Measurements from ENCODE around the gene NEURL4.
A peak's percentile ranks its signal among the peaks of the same experiment; 100 is the strongest.
"Not testable (repeated sequence)": the region's sequence is repeated elsewhere in the genome, so short reads cannot be mapped to it uniquely, and the experiment has no call there.

NEURL4 gene

GRCh38 chr17:7328840-7329373 lies at the start of gene NEURL4:
NEURL4 (minus strand) TSS chr17:7329335; CDS start chr17:7329312, 23 bp downstream.
- no peak for DNase-seq

- DNase-seq = no peak
Measured at GRCh38 chr17:7374353-7374752, 45.2 kb upstream of the NEURL4 start.

- DNase-seq = no peak
Measured at GRCh38 chr17:7370853-7371252, 41.7 kb upstream of the NEURL4 start.

- DNase-seq = no peak
Measured at GRCh38 chr17:7369825-7370224, 40.7 kb upstream of the NEURL4 start.

- DNase-seq = not testable (repeated sequence)
Measured at GRCh38 chr17:7368599-7368994, 39.5 kb upstream of the NEURL4 start.

GRCh38 chr17:7367918-7368598 lies 38.9 kb upstream of the NEURL4 start:
- DNase-seq = no peak

GRCh38 chr17:7367083-7367482 lies 37.9 kb upstream of the NEURL4 start:
- no peak for DNase-seq

- DNase-seq = not testable (repeated sequence)
Measured at GRCh38 chr17:7365963-7366362, 36.8 kb upstream of the NEURL4 start.

- DNase-seq = no peak
Measured at GRCh38 chr17:7363311-7363710, 34.2 kb upstream of the NEURL4 start.

- DNase-seq = no peak
Measured at GRCh38 chr17:7361906-7362305, 32.8 kb upstream of the NEURL4 start.

GRCh38 chr17:7357381-7357780 lies 28.2 kb upstream of the NEURL4 start:
- no peak for DNase-seq

- no peak for DNase-seq
Measured at GRCh38 chr17:7356756-7357155, 27.6 kb upstream of the NEURL4 start.

- peak; percentile 81 to 82 for DNase-seq
Measured at GRCh38 chr17:7356072-7356549, 27.0 kb upstream of the NEURL4 start.

- no peak for DNase-seq
Measured at GRCh38 chr17:7355573-7355972, 26.4 kb upstream of the NEURL4 start.

- no peak for DNase-seq
Measured at GRCh38 chr17:7355053-7355452, 25.9 kb upstream of the NEURL4 start, which contains the start of gene TMEM95. TMEM95 (plus strand) TSS chr17:7355156; CDS start chr17:7355205, 49 bp downstream.

GRCh38 chr17:7354262-7354843 lies 25.2 kb upstream of the NEURL4 start:
- no peak for DNase-seq

GRCh38 chr17:7352910-7353635 lies 23.9 kb upstream of the NEURL4 start:
- no peak for DNase-seq

GRCh38 chr17:7352503-7352889 lies 23.4 kb upstream of the NEURL4 start:
- DNase-seq = no peak

- DNase-seq = peak; percentile 50 to 53
Measured at GRCh38 chr17:7351665-7352502, 22.7 kb upstream of the NEURL4 start, which contains the start of gene KCTD11. KCTD11 (plus strand) TSS chr17:7352162.

GRCh38 chr17:7348478-7349242 lies 19.5 kb upstream of the NEURL4 start:
- no peak for DNase-seq

- no peak for DNase-seq
Measured at GRCh38 chr17:7347630-7348477, 18.7 kb upstream of the NEURL4 start.
